Activated T-helper 1 cell treated with anti-CD3 and anti-CD28 coated beads, Interleukin-12 subunit alpha, Interleukin-12 subunit beta, Interleukin-2, Interleukin-4 antibody, amounts not matched to agents 30 ng/mL and 10 ng/mL and 1 ng/mL, durations not matched to agents 14 hours and 24 hours and 36 hours (primary cell): ENCODE measurements around the gene ST6GALNAC1. TPM values are rescaled to one million over a fixed set of nuclear protein-coding genes. Genes with fewer than 3 reads are reported as not detected.

ENCODE experiments used
- DNase-seq: peaks from one replicate; pipeline ENCODE4 v3.0.0; 2021; ENCODE audit warnings: low spot score
- H3K27ac Mint-ChIP-seq: one replicate; pipeline ENCODE4 v1.8.0; 2021; ENCODE audit warnings: mild to moderate bottlenecking, mixed read lengths
- H3K27me3 Mint-ChIP-seq: one replicate; pipeline ENCODE4 v1.8.0; 2022; ENCODE audit warnings: mild to moderate bottlenecking, moderate library complexity, mixed read lengths; ENCODE audit not compliant: insufficient read depth
- H3K36me3 Mint-ChIP-seq: one replicate; pipeline ENCODE4 v1.8.0; 2021; ENCODE audit warnings: low read depth, mixed read lengths
- H3K4me1 Mint-ChIP-seq: one replicate; pipeline ENCODE4 v1.8.0; 2021; ENCODE audit warnings: low read depth, mixed read lengths
- H3K4me3 Mint-ChIP-seq: one replicate; pipeline ENCODE4 v1.8.0; 2021; ENCODE audit warnings: mild to moderate bottlenecking, moderate library complexity, mixed read lengths
- H3K9me3 Mint-ChIP-seq: one replicate; pipeline ENCODE4 v1.8.0; 2021; ENCODE audit warnings: mixed read lengths
- intact Hi-C: fragments of 100-400 bp; cut with micrococcal nuclease; formaldehyde crosslinking; loops from one replicate; pipeline ENCODE4 v1.15.1; 2024
- total RNA-seq: library from RNA; stranded (reverse); gene quantifications from 2 replicates; pipeline ENCODE4 v1.2.3, GENCODE V29; 2022

The ST6GALNAC1 gene
- total RNA-seq, 1 donor from 2014 or later = 0.83 TPM

DNA sequence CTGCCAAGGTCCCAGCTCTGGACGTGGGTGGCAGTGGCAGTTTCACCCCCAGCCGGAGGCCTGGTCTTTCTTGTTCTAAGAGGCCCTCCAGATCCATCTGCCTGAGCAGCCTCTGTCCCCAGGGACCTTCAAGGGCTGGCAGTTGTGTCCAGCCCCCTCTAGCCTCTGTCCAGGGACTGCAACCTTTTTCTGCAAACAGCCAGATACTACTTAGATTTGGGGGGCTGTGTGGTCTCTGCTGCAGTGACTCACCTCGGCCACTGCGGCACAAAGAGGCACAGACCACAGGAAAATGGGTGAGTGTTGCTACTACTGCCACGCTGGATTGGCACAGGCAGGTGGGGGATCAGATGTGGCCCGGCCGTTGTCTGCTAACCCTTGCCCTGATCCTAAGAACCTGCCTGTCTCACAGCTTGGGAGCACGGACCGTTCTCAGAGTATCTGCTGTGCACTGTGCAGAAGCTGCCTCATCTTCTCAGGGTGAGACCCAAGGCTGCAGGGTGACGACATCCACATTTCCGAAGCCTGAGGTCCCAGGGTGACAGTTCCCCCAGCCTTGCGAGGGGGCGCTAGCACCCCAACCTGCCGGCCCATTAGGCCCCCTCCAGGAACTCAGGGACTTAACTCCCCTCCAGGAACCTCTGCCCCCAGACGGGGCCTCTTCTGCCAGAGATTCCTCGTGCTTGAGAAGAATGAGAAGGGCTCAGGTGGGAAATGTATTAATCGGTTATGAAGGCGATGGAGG, 39.6 kb upstream of the ST6GALNAC1 start:
- intact Hi-C loops = no loop called here

DNA sequence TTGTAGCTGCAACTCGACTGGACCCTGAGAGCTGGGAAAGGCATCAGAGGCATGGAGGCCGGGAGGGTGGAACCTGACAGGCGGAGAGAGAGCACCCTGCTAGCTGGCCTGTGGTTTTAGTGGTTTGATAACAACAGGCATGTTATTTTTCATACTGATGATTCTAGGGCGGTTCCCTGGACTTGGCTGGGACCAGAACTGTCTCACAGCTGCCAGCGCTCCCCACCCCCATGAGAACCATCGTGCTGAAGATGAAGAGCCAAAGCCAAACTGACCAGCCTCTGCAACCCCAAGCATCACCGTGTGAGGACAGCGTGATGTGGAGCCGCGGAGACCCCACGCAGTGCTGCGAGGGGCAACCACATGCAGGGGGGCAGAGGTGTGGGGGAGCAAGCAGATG, 38.7 kb upstream of the ST6GALNAC1 start:
- intact Hi-C loops = no loop called here
- no peak overlapping the region for H3K27ac Mint-ChIP-seq

More for the DNA sequence above, 39.6 kb upstream of the ST6GALNAC1 start:
- Mint-ChIP-seq H3K36me3 (no peaks in the 10 kb centered on the region), H3K27ac (no peak overlapping the region), H3K27me3 (peaks cover 8% of the 10 kb centered on the region), H3K9me3 (no peaks in the 10 kb centered on the region), H3K4me1 (no peaks in the 10 kb centered on the region), H3K4me3 (no peak overlapping the region)
- no peak for DNase-seq

DNA sequence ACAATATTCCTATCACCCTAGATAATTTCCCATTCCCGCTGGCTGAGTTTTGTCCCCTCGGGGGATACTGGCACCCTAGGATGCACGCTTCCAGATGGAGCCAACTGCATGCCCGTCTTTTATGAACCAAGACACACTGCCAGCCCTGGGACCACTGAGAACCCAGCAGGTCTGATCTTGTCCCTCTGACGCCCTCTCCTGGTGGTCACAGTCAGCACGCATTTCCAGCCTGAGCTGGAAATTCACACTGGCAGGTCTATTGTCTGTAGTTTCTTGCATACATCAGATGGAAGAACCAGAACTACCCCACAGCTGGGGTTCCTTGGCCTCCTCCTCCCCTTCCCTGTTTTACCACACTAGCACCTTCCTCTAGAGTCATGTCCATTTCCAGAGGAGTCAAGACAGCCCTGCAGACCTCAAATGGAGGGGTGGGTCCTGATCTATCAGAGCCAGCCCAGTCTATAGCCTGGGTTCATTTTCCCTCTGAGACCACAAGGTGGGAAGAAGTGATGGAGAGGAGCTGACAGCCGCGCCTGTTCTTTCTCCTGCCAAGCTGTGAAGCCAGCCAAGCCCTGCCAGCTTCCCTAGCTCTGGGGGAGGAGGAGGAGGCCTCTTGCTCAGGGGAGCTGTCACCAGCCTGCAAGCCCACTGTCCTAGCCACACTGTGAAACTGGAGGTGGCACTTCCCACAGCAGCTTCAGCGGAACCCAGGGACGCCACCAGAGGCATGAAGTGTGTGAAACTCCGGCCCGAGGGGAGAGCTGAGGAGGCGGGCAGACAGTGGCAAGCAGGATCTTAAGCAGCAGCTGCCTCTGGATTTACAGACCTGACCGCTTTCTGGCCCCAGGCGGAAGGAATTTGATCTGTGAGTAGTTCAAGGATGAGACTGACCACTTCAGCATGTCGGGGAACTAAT, 37.9 kb upstream of the ST6GALNAC1 start:
- Mint-ChIP-seq H3K27ac (no peak overlapping the region), H3K9me3 (no peaks in the 10 kb centered on the region), H3K4me3 (no peak overlapping the region), H3K27me3 (peaks cover 8% of the 10 kb centered on the region), H3K36me3 (no peaks in the 10 kb centered on the region), H3K4me1 (no peaks in the 10 kb centered on the region)
- intact Hi-C loops = loop anchor here (1.0 kb wide), 1 partner anchor 10 kb away; no protein-coding TSS in a partner anchor
- peak; percentile 48 for DNase-seq

More for the DNA sequence above, 38.7 kb upstream of the ST6GALNAC1 start:
- H3K9me3 Mint-ChIP-seq = no peaks in the 10 kb centered on the region
- H3K4me3 Mint-ChIP-seq = no peak overlapping the region
- no peak for DNase-seq
- H3K4me1 Mint-ChIP-seq = no peaks in the 10 kb centered on the region
- no peaks in the 10 kb centered on the region for H3K36me3 Mint-ChIP-seq
- peaks cover 8% of the 10 kb centered on the region for H3K27me3 Mint-ChIP-seq

DNA sequence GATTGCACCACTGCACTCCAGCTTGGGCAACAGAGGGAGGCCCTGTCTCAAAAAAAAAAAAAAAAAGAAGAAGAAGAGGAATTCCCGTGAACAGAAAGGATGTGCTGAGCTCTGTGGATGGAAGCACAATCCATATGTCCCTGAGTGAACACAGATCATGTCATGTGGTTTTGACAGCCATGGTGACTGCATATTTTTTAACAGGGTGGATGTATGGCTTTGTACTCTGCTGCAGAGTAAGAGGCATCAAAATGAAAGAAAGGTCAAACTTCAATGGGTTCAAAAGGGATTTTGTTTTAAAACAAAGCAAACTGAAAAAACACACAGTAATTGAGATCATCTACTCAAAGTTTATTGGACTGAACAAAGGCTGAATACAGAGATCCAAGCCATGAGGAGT, 35.7 kb upstream of the ST6GALNAC1 start:
- no peaks in the 10 kb centered on the region for H3K9me3 Mint-ChIP-seq
- no peaks in the 10 kb centered on the region for H3K36me3 Mint-ChIP-seq
- H3K4me3 Mint-ChIP-seq = no peak overlapping the region
- no peaks in the 10 kb centered on the region for H3K4me1 Mint-ChIP-seq
- intact Hi-C loops = no loop called here
- DNase-seq = no peak
- H3K27ac Mint-ChIP-seq = no peak overlapping the region
- H3K27me3 Mint-ChIP-seq = peaks cover 13% of the 10 kb centered on the region

DNA sequence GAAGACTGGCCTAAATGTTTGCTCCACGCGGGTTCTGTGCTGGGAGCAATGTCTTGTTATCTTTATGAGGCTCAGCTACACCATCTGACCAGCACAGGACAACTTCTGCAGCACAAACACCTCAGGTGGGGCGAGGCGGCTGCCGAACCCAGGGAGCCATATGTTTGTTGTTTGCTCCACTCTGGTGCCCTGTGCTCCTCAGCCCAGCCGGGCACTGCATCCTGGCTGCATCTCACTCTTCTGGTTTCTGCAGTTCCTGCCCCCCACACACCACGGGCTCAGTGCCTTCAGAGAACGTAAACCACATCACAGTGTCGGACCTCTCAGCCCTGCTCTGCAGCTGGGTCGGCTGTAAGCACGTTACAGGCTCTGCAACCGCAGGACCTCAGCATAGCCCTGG, 34.8 kb upstream of the ST6GALNAC1 start:
- H3K36me3 Mint-ChIP-seq = no peaks in the 10 kb centered on the region
- H3K9me3 Mint-ChIP-seq = no peaks in the 10 kb centered on the region
- no peak overlapping the region for H3K4me3 Mint-ChIP-seq
- intact Hi-C loops = no loop called here
- H3K4me1 Mint-ChIP-seq = no peaks in the 10 kb centered on the region
- no peak overlapping the region for H3K27ac Mint-ChIP-seq
- H3K27me3 Mint-ChIP-seq = peaks cover 10% of the 10 kb centered on the region
- DNase-seq = no peak

DNA sequence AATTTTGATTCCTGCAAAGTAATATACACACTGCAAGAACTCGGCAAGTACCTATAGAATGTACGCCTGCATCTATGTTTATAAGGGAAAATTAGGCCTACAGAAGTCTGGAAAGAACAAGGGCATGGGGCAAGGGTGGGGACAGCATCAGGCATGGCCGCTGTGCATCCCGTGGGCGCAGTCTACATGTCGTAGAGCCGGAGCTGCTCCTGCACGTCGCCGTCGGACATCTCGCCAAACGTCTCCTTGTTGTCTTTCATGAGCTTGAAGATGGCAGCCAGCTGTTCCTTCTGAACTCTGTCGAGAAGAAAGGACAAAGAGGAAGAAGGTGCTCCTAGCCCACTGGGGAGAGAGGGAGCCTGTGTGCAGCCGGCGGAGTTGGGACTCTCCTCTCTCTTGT, 33.8 kb upstream of the ST6GALNAC1 start:
- intact Hi-C loops = no loop called here
- Mint-ChIP-seq H3K27me3 (peaks cover 10% of the 10 kb centered on the region), H3K27ac (no peak overlapping the region), H3K9me3 (no peaks in the 10 kb centered on the region), H3K4me3 (no peak overlapping the region), H3K36me3 (no peaks in the 10 kb centered on the region), H3K4me1 (peaks cover 4% of the 10 kb centered on the region)
- no peak for DNase-seq

DNA sequence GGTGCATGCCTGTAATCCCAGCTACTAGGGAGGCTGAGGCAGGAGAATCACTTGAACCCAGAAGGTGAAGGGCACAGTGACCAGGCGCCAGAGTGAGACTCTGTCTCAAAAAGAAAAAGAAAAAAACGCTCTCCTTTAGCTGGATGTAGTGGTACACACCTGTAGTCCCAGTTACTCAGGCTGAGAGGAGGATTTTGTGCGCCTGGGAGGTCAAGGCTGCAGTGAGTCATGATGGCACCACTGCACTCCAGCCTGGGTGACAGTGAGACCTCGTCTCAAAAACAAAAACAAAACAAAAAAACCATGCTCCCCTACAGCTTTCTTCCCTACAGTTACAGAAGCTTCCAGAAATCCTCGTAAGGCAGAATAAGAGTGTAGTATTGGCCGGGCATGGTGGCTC, 33.1 kb upstream of the ST6GALNAC1 start:
- no peaks in the 10 kb centered on the region for H3K9me3 Mint-ChIP-seq
- no peak overlapping the region for H3K27ac Mint-ChIP-seq
- H3K4me1 Mint-ChIP-seq = peaks cover 11% of the 10 kb centered on the region
- H3K36me3 Mint-ChIP-seq = no peaks in the 10 kb centered on the region
- H3K4me3 Mint-ChIP-seq = no peak overlapping the region
- intact Hi-C loops = no loop called here
- no peak for DNase-seq
- H3K27me3 Mint-ChIP-seq = peaks cover 7% of the 10 kb centered on the region

DNA sequence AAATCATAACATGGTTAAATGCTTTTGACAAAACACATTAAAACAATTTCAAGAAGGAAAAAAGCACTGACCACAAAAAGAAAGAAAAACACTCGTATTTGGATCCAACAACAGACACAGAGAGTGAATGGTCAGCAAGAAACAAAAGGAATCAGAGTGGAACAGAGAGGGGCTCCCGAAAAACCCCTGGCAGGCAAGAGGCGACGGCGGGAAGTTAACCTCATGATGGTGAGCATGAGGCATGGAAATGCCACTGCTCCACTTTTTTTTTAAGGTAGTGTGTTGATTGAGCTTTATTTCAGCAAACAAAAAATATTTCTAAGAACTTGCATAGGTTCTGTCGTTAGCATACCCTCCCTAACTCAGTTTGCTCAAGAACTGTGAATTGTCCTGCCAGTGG, 32.1 kb upstream of the ST6GALNAC1 start:
- no peak overlapping the region for H3K4me3 Mint-ChIP-seq
- H3K36me3 Mint-ChIP-seq = no peaks in the 10 kb centered on the region
- no peak for DNase-seq
- H3K27me3 Mint-ChIP-seq = peaks cover 5% of the 10 kb centered on the region
- H3K27ac Mint-ChIP-seq = no peak overlapping the region
- H3K4me1 Mint-ChIP-seq = peaks cover 21% of the 10 kb centered on the region
- H3K9me3 Mint-ChIP-seq = no peaks in the 10 kb centered on the region
- intact Hi-C loops = no loop called here

DNA sequence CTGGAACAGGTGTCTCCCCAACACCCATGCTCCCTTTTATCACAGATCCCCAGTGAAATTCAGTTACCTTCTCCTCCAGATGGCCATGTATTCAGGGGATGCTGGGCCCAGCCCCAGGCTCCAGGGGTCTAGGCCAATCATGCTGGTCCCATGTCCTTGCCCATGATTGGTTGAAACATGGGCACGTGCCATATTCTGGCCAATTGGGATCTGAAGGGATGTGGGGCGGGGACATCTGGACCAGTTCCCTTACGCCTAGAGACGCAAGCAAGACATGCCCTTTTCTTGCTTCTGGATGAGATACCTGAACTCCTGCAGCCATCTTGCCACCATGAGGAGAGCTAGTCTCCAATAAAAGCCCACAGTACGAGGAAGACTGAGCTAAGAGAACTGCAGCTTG, 31.0 kb upstream of the ST6GALNAC1 start:
- no peak for DNase-seq
- intact Hi-C loops = loop anchor here (5.0 kb wide), 1 partner anchor 152 kb away; no protein-coding TSS in a partner anchor
- peaks cover 5% of the 10 kb centered on the region for H3K27me3 Mint-ChIP-seq
- no peaks in the 10 kb centered on the region for H3K9me3 Mint-ChIP-seq
- H3K27ac Mint-ChIP-seq = no peak overlapping the region
- no peak overlapping the region for H3K4me3 Mint-ChIP-seq
- H3K36me3 Mint-ChIP-seq = no peaks in the 10 kb centered on the region
- peaks cover 30% of the 10 kb centered on the region for H3K4me1 Mint-ChIP-seq

DNA sequence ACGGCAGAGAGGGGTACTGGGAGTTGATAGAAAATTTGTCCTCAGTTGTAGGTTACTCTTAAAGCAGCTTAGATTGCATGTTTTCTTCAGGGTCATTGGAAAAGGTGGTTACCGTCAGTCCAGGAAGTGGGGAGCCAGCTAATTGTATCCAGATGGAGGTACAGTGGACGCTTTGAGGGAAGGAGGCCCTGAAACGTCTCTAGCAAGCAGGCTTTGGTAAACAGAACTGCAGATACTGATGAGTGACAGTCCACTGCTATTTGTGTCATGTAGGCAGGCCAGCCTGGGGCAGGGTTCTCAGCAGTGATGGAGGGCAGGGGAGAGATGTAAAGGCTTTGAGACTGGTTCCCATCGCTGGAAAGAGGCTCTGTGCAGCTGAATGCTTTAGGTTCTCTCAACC, 30.2 kb upstream of the ST6GALNAC1 start:
- DNase-seq = no peak
- Mint-ChIP-seq H3K27me3 (peaks cover 5% of the 10 kb centered on the region), H3K4me1 (peaks cover 30% of the 10 kb centered on the region), H3K27ac (no peak overlapping the region), H3K36me3 (no peaks in the 10 kb centered on the region), H3K9me3 (no peaks in the 10 kb centered on the region), H3K4me3 (no peak overlapping the region)
- intact Hi-C loops = loop anchor here (5.0 kb wide), 1 partner anchor 151 kb away; no protein-coding TSS in a partner anchor

DNA sequence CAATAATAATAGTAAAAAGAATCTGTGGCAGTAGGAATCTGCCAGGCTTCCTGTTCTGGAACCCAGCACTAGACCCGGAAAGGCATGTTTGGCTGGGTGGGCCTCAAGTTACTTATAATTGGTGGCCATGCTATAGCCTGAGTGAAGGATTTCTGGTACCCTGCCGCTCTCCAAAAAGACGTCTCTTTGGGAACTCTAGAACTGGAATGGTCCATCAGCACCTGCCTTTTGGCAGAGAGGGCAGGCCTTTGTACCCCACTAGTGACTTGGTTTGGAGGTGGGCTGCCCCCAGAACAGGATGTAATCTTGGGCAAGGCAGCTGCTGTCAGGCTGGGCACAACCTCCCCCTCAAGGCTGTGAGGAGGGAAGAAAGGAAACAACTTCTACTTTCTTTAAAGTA, 29.3 kb upstream of the ST6GALNAC1 start:
- Mint-ChIP-seq H3K9me3 (no peaks in the 10 kb centered on the region), H3K27ac (no peak overlapping the region), H3K4me3 (peak overlapping the region; percentile 93), H3K27me3 (peaks cover 5% of the 10 kb centered on the region), H3K36me3 (no peaks in the 10 kb centered on the region), H3K4me1 (peaks cover 30% of the 10 kb centered on the region)
- no peak for DNase-seq
- intact Hi-C loops = loop anchor here (5.0 kb wide), 1 partner anchor 151 kb away; no protein-coding TSS in a partner anchor

DNA sequence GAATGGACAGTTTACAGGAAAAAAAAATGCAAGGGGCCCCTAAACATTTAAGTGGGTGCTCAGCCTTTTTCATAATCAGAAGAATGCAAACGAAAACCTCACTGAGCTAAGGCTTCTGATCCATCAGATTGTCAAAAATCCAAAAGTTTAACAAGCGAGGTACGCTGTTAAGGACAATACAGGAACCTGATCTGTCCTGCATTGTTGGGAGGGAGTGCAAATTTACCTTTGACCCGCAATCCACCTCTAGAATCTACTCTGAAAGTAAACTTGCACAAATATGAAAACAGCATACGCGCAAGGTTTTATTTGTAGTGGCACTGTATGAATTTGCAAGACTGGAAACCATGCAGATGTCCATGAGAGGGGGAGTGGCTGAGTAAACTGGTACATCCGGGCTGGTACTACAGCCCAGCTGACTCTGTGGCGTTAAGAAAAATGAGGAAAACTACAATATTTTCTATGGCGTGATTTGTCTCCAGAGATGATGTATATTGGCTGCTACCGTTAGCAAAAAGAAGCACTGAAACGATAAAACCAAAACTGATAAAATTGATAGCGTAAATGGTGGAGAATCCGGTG, 28.8 kb upstream of the ST6GALNAC1 start:
- peaks cover 30% of the 10 kb centered on the region for H3K4me1 Mint-ChIP-seq

More for the DNA sequence above, 28.8 kb upstream of the ST6GALNAC1 start:
- no peak for DNase-seq
- H3K4me3 Mint-ChIP-seq = peak overlapping the region; percentile 93
- intact Hi-C loops = loop anchor here (5.0 kb wide), 1 partner anchor 150 kb away; no protein-coding TSS in a partner anchor
- peaks cover 5% of the 10 kb centered on the region for H3K27me3 Mint-ChIP-seq
- H3K9me3 Mint-ChIP-seq = no peaks in the 10 kb centered on the region
- H3K27ac Mint-ChIP-seq = peak overlapping the region; percentile 90
- H3K36me3 Mint-ChIP-seq = no peaks in the 10 kb centered on the region
